NCI-H345 (cell line): ENCODE results near the gene C3orf20.

ENCODE experiments used
- DNase-seq: peaks from one replicate; lab custom pipeline; 2025; lab: John Stamatoyannopoulos, UW

C3orf20 gene

DNA sequence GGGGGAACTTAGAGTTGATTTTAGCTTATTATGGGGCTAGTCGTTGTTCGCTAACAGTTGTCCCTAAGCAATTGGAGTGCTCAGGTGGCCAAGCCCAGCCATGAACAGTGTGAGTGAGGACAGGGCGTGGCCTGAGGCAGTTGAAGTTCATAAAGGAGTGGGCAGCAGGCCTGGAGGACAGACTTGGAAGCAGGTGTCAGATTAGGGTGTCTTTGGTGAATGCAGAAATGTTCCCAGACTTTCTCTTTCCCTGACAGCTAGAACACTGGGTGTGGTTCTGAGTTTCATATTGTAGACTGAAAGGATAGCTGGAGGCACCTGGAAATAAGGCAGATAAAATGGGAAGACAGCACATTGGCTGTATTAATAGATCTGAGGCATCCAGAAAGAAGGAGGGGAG, 84.0 kb downstream of the C3orf20 start:
- DNase-seq: no peak

- DNase-seq: no peak
Observed at GRCh38 chr3:14760185-14760584, 85.2 kb downstream of the C3orf20 start.

- DNase-seq: no peak
Observed at GRCh38 chr3:14761121-14761672, 86.3 kb downstream of the C3orf20 start.

DNA sequence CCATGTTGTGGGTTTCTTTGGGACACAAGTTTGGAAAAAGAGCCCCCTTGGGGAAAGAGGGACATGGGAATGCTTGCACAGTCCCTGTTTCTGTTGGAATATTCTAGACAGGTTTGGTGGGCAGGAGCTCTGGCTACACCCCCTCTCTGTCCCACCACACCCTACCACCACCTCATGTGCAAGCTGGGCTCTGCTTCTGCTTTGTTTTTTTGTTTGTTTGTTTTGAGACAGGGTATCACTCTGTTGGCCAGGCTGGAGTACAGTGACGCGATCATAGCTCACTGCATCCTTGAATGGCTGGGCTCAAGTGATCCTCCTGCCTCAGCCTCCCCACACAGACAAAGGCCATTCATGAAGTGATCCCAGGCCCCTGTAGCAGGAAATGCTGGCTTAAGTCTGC, 86.9 kb downstream of the C3orf20 start:
- no peak for DNase-seq

DNA sequence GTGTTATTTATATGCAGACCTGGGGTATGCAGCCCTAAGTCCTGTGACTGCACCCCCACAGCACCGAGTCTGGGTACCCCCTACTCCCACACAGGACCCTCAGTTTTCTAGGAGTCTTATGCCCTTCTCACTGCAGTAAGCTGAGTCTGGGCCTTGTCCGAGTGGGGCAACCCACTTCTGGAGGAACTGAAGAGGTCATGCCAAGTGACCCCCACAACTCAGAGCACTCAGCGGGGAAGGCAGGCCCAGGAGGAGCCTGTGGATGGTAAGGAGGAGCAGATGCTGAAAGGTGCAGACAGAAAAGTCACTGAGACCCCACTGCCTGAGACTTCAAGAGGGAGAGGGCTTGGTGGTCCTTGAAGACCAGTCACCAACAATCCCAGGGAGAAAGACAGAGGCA, 87.8 kb downstream of the C3orf20 start:
- DNase-seq: no peak

DNA sequence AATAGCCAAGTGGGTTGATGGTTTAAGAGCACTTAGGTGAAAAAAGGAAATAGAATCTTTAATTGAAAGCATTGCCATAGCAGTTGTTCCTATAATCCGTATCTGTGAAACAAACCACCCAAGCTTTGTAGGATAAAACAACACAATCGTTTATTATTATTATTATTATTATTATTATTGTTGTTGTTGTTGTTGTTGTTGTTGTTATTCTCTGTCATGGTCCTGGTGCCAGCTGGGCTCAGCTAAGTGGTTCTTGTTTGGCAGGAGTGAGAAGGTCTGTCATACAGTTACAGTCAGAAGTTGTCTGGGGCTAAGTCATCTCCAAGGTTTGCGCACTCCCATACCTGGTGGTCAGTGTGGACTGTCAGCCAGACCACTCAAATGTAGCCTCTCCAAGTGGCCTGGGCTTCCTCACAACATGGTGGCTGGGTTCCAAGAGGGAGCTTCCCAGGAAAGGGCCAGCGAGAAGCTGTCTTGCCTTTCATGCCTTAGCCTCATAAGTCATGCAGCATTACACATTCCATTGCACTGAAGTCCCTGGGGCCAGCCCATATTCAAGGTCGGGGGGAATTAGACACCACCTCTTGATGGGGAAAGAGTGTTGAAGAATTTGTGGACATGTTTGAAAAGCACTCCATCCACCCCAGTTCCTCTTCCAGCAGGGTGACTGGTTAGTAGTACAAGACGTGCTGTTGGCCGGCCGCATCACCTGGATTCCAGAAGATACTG, 89.6 kb downstream of the C3orf20 start:
- no peak for DNase-seq

- no peak for DNase-seq
Observed at GRCh38 chr3:14765060-14765400, 90.1 kb downstream of the C3orf20 start.

DNA sequence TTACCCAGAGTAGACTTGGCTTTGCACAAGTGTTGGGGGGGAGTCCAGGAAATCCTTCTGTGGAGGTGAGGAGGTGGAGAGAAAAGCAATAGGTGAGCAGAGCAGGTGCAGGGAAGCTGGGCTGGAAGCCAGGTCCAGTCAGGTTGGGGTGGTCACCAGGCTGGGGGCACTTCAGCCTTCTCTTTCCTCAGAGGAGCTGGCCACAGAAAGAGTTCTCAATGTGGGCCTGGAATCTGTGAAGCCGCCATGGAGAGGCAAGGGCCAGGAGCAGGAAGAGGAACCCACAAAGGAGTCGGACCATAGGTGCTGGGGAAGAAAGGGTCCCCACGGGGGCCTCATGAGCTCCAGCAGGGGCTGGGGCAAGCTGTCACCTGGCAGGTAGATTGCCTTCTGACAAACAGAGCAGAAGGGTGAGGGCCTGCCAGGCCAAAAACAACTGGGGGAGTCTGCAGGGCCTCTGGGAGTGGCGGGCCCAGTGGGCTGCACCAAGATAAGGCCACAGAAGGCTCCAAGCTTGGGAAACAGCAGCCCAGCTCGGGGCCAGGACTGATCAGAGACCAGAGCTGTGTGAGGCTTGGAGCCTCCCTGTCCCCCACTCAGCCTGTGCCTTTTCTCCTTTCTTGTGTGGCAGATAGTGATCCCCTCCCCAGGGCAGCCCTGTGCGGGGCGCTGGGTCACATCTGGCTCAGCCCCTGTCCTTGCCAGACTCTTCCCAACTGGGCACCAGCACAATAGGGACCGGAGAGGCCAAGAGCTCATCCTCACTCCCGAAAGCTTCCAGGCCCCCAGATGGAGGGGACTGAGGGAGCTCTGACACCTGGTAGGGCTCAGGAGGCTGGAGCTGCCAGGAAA, 90.9 kb downstream of the C3orf20 start:
- DNase-seq: no peak

GRCh38 chr3:14766428-14767244, 91.7 kb downstream of the C3orf20 start:
- DNase-seq: no peak

GRCh38 chr3:14767245-14768051, 92.5 kb downstream of the C3orf20 start:
- DNase-seq: no peak

GRCh38 chr3:14768182-14768790, 93.3 kb downstream of the C3orf20 start:
- DNase-seq: no peak

DNA sequence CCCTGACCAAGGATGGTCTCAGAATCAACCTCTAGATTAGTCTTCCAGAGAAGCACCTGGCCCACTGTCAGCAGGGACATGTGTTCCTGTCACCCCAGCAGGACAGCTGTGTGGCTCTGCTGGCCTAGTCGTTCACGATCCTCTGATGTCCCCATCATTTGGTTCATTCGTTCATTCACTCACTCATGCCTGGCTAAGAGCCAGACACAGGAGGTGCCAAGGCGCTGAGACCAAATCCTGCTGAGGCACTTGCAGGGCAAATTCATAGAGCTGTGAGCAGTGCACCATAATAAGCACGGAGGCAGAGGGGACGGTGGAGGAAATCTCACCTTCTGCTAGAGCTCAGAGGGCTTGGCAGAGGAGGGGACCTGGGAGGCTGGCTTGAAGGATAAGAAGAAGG, 93.9 kb downstream of the C3orf20 start:
- DNase-seq: no peak

- DNase-seq: no peak
Observed at GRCh38 chr3:14769544-14770325, 94.8 kb downstream of the C3orf20 start.

GRCh38 chr3:14770591-14770990, 95.7 kb downstream of the C3orf20 start:
- no peak for DNase-seq

GRCh38 chr3:14771593-14772497, 96.9 kb downstream of the C3orf20 start:
- no peak for DNase-seq

DNA sequence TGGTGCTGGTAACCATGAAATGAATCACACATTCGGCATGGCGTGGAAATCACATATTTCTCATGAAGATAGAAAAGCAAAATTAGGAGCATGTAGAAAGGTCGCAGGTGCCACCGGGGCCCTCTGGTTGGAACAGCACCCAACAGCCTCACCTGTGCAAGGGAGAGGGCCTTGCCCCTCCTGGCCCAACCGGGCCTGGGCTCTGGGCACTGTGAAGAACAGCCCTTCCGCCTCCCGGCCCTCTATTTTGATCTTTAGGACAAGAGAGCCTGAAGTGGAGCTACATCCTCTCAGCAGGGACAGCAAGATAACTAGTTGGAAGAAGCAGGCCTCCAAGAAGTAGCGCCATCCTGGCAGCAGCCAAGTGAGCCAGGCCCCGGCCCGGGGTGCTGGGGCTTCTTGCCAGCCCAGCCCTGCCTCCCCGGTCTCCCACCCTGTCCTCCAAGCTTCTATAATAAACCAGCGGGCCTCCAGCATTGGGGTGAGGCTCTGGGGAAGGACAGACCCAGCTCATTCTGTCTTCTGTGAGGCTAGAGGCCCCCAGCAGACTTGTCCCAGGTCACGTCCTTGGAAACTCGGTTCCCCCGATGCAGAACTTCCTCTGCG, 97.7 kb downstream of the C3orf20 start:
- no peak for DNase-seq

- DNase-seq: no peak
Observed at GRCh38 chr3:14773281-14773680, 98.3 kb downstream of the C3orf20 start.

GRCh38 chr3:14773691-14774128, 98.8 kb downstream of the C3orf20 start:
- no peak for DNase-seq

GRCh38 chr3:14774431-14774830, 99.5 kb downstream of the C3orf20 start:
- DNase-seq: no peak
